ENCODE measurements around the gene INHBC.
A peak's percentile ranks its signal among the peaks of the same experiment; 100 is the strongest.

Gene INHBC

DNA sequence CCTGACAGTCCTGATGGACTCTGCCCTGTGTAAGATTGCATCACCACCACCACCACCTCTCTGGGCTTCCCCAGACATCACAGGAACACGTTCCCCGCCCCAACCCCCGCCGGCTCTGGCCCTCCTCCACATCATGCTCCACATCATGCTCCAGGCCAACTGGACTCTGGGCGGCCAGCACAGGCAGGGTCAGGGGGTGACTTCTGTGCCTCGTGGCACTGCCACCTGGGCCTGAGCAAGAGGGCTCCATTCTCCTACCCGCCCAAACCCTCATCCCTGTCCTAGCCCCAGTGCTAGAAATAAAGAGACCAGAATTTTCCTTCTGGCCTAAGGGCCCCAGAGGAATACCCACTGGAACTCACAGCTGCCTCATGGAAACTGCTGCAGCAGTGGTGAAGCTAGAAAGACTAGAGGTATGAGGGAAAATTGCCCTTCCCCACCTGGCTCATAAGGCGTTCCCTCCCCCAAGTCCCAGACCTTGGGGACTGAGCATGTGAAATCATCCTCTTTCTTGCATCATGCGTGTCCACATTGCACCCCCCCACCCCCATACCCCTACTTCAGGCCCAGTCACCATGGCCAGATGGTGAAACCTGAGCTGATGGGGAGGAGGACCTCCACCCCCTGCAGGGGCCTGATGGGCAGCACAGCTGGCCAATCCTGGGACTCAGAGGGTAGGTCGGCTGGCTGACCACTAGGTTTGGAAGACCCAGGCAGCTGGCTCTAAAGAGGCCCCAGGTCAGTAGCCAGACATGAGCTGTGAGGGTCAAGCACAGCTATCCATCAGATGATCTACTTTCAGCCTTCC is 20.2 kb downstream of the INHBC start, which contains the start of gene INHBE:
INHBE (plus strand) TSS at position 742 of the 808 bp plus-strand sequence. CDS start 230 bp downstream, outside the sequence.
- DNase-seq (ENCODE audit: low read depth) = no peak

GRCh38 chr12:57455374-57456144 is 21.0 kb downstream of the INHBC start:
- no peak for DNase-seq (ENCODE audit: low read depth)

DNA sequence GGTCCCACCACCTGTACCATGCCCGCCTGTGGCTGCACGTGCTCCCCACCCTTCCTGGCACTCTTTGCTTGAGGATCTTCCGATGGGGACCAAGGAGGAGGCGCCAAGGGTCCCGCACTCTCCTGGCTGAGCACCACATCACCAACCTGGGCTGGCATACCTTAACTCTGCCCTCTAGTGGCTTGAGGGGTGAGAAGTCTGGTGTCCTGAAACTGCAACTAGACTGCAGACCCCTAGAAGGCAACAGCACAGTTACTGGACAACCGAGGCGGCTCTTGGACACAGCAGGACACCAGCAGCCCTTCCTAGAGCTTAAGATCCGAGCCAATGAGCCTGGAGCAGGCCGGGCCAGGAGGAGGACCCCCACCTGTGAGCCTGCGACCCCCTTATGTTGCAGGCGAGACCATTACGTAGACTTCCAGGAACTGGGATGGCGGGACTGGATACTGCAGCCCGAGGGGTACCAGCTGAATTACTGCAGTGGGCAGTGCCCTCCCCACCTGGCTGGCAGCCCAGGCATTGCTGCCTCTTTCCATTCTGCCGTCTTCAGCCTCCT is 21.6 kb downstream of the INHBC start:
- no peak for DNase-seq (ENCODE audit: low read depth)

- DNase-seq (ENCODE audit: low read depth) = no peak
These were observed 22.3 kb downstream of the INHBC start for GRCh38 chr12:57456737-57457490.

DNA sequence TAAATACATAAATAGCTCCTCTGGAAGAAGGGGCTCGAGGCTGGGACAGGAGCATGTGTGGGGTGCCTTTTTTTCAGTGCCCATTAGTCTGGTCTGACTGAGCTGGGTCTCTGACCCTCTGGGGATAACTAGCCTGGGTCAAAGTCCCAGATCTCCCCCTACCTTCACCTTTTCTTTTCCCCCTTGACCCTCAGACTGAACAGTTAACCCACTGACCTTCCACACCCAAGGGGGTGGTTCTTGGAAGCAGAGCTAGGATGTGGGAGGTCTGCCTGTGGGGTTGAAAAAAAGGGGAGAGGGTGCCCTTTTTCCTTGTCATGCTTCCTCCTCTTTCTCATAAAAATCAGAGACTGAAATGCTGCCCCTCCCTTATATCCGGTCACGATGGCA is 24.1 kb downstream of the INHBC start:
- no peak for DNase-seq (ENCODE audit: low read depth)

GRCh38 chr12:57459055-57459749 is 24.6 kb downstream of the INHBC start:
- peak; percentile 90 for DNase-seq (ENCODE audit: low read depth)

DNA sequence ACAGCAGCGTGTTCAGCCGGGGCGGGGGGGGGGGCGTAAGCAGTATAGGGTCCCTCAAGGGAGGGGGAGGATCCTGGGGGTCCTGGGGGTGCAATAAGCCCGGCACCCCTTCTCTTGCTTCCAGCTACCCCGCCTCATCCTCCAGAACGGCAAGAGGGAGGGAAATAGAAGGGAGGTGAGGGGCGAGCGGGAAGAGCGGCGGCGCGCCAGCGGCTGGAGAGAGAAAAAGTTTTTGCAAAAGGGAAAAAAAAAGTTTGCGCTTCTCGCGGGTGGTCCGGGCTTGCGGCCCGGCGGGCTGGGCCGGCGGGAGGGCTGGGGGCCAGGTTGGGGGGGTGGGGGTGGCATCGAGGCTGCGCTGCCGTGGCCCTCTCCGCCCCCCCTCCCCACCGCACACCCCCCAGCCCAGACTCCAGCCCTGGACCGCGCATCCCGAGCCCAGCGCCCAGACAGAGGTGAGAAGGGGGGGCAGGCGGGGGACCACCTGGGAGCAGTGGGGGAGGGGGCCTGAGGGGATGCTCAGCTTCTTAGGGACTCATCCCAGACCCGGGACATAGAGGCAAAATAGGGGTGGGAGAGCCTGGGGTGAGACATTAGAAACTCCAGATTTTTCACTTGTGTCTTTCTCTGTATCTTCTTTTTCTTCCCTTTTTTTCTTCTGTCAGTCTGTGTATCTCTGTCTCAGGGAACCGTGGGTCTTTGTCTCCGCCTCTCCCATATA is 25.3 kb downstream of the INHBC start, which contains the start of gene GLI1:
GLI1 (plus strand) TSS at position 36 of the 718 bp plus-strand sequence. CDS start 3,907 bp downstream, outside the sequence.
- DNase-seq (ENCODE audit: low read depth) = no peak

DNA sequence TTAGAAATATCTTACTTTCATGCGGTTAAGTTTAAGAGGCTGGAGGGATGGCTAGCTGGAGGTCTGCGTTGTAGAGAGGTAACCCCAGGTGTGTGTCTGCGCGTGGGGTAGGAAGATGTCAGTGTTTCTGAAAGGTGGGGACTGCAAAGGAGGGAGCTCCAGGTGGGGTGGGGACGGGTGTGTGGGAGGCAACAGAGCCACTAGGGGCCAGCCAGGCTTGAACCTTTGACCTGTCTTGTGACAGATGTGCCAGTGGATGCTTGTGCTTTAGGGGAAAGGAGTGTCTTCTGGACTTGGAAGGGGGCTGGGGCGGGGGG is 25.8 kb downstream of the INHBC start:
- no peak for DNase-seq (ENCODE audit: low read depth)

DNA sequence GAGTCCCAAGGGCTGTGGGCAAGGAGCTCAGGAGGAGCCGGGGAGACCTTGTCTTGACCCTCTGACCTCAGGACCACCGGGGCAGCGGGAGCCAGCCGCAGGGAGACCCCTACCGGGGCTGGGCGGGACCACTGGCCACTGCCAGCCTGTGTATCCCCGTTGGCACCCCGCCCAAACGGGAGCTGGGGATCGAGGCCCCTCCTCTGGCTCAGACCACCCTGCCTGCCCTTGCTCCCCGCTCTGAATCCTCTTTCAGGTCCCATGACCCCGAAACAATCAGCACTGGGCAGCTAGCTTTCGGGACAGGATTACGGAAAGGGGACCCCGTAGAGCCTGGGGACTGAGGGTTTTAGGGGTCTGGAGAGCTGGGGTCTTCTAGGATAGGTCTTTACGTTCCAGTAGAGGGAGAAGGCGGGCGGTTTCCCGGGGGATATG is 26.3 kb downstream of the INHBC start:
- DNase-seq (ENCODE audit: low read depth) = no peak

DNA sequence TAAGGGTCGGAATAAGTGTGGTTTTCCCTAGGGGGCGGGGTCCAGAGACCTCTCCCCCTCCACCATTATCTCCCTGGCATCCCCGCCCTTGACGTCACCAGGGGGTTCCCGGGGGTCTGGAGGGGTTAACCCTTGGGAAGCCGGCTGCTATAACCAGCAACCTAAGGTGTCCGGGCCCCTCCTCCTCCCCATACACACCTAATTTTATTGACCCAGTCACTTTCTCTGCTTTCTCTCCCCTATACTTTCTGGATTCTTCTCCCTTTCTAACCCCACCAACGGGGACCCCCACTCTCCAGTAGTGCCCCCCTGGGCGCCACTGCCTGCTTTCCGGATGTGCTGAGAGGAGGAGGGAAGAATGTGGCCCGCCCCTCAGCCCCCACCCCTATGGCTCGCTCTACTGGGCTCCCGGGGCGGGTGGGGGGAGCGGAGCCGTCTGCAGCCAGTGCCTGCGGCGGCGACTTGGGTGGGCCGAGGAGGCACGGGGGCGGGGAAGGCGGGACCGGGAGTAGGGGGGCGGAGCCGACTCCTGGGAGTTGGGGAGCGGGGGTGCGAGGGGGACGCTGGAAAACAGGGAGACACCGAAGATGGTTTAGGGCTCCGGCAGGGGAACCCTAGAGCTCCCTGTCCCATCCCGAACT is 26.8 kb downstream of the INHBC start:
- DNase-seq (ENCODE audit: low read depth) = no peak

- DNase-seq (ENCODE audit: low read depth) = no peak
These were observed 27.3 kb downstream of the INHBC start for GRCh38 chr12:57461917-57462250.

- peak; percentile 84 for DNase-seq (ENCODE audit: low read depth)
These were observed 27.8 kb downstream of the INHBC start for GRCh38 chr12:57462251-57462911.

- no peak for DNase-seq (ENCODE audit: low read depth)
These were observed 28.3 kb downstream of the INHBC start for GRCh38 chr12:57462912-57463253.

DNA sequence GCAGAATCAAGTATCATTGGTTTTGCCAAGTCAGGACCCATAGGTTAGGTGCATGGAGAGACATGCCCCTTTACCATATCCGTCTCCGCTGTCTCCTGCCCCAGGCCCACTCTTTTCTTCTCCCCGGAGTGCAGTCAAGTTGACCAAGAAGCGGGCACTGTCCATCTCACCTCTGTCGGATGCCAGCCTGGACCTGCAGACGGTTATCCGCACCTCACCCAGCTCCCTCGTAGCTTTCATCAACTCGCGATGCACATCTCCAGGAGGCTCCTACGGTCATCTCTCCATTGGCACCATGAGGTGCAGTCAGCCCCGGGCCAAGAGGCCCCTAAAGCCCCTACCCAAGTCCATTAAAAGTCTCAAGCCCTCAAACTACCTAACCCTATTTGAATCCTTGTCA is 30.0 kb downstream of the INHBC start:
- no peak for DNase-seq (ENCODE audit: low read depth)

DNA sequence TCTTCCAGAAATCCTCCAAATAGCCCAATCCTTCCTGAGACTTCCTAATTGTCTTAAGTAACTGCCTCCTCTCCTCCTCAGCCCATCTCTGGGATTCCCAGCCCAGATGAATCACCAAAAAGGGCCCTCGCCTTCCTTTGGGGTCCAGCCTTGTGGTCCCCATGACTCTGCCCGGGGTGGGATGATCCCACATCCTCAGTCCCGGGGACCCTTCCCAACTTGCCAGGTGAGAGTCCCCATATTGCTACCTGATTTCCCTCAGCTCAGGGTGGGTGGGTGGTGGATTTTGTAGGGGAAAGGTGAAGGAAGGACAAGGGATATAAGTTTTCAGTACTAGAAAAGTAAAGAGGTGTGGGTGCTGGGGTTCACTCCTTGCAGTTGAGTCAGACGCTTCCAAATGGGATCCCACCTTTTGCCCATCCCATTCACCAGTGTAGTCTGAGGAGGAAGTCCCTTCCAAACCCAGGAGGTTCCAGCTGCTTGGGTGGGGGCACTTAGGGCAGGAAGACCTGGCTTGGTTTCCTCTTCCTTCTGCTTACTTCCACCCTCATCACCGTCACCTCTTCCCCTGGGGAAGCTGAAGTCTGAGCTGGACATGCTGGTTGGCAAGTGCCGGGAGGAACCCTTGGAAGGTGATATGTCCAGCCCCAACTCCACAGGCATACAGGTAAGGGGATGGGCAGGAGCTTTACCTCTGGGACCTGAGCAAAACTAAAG is 30.6 kb downstream of the INHBC start:
- no peak for DNase-seq (ENCODE audit: low read depth)

DNA sequence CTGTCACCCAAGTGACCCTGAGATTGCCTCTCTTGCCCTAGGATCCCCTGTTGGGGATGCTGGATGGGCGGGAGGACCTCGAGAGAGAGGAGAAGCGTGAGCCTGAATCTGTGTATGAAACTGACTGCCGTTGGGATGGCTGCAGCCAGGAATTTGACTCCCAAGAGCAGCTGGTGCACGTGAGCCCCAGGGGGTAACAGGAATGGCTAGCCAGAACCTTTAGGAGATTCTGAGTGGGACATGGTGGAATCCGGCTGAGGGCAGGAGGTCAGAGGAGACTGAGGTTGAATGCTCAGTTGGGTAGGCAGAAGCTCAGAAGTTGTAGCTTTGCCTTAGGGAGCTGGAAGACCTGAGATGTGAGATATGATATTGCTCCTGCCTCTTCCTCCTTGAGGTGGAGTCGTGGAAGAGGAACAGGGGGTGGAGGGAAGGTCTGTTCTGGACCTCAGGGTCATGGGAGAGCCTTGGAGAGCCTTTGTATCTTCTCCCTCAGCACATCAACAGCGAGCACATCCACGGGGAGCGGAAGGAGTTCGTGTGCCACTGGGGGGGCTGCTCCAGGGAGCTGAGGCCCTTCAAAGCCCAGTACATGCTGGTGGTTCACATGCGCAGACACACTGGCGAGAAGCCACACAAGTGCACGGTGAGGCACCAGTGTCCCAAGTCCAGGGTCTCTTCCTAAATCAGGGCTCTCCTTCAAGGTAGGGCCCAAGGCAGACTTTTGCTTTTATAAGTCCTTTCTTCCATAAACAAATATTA is 31.3 kb downstream of the INHBC start:
- DNase-seq (ENCODE audit: low read depth) = no peak

GRCh38 chr12:57467212-57467874 is 32.8 kb downstream of the INHBC start:
- DNase-seq (ENCODE audit: low read depth) = no peak

- no peak for DNase-seq (ENCODE audit: low read depth)
These were observed 33.3 kb downstream of the INHBC start for GRCh38 chr12:57467915-57468314.

Data from T follicular helper cell (primary cell).